HG03575 (cell line): ENCODE data around the gene PPP1R1A.

Source experiments
- ATAC-seq: cut with Tn5 transposase; IDR thresholded peaks from one replicate; pipeline ENCODE4 v1.9.1; 2021; ENCODE audit not compliant: unreplicated experiment, insufficient number of reproducible peaks, low FRiP score; ENCODE audit errors: extremely low read depth

The PPP1R1A gene

DNA sequence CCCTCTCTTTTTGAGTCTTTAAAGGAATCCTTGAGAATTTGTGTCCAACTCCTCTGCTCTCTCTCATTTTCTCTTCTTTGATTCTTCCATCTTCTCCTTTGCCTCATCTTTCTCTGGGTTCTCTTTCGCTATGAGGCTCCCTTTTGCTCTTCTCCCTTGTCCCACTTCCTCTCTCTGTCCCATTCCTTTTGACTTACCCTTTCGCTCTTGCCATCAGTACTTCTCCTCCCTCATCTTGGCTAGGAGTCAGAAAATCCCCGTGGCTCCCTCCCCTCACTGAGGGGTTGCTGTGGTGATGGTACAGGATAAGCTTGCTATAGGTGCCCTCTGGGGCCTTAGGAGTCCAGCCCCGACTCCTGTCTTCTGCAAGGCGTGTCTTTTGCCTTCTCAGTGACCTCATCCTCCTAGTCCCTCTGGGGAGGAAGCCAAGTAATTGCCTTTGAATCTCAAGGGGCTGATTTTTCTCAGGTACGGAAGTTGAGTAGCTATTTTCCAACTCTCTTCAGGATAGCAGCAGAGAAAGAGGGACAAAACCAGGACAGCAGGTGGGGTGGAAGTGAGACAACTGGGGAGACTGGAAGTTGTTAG, 32.7 kb downstream of the PPP1R1A start:
- ATAC-seq: no peak

DNA sequence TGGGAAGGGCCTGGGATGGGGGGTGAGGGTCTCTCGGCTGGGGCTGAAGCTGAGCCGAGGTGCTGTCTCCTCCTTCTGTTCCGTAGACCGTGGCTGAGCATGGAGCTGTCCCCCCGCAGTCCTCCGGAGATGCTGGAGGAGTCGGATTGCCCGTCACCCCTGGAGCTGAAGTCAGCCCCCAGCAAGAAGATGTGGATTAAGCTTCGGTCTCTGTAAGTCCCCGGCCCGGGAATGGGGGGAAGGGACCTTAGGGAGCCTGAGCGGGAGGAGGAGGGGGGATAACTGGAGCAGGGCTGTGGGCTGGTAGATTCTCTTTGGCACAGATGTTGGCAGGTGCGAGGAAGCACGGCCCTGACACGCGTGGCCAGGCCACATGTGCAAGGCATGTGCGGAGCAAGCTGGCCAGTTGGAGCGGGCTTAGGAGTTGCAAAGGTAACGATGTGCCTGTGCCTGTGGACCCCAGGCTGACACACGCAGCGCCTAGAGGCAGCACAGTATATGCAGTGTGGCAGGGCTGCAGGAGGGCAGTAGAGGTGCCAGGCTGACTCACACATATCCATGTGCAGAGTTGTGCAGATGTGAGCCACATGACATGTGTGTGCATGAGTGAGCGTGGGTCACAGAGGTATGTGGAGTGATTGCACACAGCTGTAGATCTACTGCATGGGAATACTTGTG, 38.5 kb downstream of the PPP1R1A start:
- ATAC-seq: no peak

DNA sequence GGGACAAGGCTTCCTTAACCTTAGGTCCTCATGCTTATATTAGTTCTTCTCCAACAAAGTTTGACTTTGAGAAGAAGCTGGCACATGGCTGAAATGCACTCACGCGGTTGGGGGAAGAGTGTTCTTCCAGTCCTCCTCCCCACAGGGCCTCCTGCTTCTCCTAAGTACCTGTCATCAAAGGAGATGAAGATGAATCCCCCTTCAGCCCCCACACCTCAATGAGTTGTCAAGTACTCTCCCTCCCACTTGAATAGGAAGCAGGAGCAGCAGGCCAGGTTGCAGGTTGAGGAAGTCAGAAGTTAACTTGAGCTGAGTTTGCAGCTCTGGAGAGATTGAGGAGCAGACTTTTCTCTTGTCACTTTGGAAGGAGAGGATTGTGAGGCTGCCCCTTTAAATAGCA, 41.9 kb downstream of the PPP1R1A start:
- no peak for ATAC-seq

DNA sequence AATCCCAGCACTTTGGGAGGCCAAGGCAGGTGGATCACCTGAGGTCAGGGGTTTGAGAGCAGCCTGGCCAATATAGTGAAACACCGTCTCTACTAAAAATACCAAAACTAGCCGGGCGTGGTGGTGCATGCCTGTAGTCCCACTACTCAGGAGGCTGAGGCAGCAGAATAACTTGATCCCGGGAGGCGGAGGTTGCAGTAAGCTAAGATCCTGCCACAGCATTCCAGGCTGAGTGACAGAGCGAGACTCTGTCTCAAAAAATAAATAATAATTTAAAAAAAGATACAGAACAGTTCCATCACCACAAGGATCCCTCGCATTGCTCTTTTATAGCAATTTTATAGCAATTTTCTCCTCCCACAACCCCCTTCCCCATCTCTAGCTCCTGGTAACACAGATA, 43.7 kb downstream of the PPP1R1A start:
- ATAC-seq: no peak

DNA sequence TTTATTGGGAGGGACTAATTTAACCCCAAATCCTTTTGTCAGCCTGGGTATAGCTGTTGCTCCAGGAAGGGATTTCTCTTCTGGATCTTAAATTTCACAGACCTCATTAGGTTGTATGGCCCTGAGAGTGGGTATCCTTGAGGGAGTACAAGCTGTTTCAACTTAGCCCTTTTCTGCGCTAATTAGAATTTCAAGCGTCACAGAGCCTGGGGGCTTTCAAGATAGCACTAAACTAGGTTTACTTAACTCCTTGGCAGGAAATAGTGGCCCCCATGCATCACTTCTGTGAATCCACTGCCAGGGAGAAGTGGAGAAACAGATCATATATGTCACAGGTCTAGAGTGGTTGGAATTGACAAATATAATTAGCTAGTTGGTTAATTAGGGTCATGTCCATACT, 44.9 kb downstream of the PPP1R1A start:
- ATAC-seq: no peak

DNA sequence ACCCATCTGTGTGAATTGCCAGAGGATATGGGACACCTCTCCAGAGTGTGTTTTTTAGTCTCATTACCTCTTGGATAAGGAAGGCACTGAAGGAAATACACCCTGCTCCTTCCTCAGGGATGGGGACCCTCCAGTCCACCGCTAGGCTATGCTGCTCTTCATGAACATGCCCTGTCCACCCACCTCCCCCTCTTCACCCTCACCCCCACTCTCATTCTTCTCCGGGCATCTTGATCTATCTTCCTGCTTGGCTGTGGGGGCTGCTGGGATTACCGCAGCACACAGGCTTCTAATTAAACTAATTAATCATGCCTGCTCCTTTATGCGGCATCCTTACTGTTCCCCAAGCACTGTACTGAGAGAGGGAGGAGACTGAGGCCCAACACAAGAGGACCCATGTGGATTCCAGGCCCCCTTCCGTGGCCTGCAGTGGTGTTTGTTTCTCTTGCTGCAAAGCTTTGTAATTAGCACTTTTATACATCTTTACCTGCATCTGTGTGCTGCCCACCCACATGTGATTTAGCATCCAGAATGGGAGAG, 46.6 kb downstream of the PPP1R1A start:
- ATAC-seq: no peak

DNA sequence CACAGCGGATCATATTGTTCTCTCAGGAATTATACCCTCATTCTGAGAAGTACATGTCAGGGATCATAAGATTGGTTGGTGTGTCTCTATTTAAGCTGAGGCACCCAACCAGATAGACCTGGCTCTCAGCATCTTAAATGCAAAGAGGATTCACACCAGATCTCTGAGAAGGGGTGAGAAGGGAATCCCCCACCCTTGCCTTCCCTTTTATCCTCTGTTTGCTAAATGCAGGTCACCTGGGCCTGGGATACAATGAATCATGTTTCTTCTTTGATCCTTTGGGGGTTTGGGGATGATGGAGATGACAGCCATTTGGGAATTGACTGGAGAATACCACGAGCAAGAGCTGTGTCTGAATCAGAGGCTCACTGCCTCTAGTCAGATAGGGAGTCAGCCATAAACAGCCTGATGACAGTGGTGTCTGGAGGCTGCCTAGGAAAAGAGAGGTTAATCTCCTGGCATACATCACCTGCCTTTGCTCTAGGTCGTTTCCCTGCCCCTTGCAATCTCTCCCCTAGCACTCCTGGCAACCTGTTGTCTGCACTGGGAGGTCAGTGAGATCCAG, 50.2 kb downstream of the PPP1R1A start:
- ATAC-seq: no peak

DNA sequence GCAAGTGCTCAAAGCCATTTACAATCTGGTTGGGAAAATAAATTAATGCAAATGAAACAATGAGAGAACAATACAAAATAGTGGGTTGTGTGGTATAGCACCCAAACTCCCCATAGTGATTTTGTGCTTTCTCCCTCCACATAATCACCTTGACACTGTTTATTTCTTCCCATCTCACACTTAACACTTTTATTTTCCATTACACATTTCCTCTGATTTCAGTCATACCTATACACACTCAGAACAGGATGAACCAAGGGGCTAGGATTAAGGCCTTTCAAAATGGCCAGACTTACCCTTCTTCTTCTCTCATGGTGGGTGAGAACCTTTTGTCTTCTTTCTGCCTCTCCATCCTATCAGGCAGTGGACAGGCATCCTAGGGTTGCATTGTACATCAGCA, 53.0 kb downstream of the PPP1R1A start:
- no peak for ATAC-seq

DNA sequence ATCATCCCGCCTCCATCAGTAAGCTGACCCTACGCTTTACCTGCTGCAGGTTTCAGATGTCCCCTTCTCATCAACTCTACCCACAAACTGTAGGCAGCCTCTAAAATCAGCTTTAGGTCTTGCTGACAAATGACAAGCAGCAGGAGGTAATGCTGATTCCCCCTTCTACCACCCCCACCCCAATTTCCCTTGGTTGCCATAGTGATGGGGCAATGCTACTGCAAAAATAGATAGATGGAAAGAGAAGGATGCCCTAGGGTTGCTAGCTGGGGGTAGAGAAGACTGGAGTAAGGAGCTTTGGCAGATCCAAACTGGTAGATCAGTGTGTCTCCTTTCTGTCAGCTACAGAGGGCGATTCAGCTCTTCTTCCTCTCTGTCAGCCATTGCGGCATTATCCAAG, 58.9 kb downstream of the PPP1R1A start:
- no peak for ATAC-seq
